HG02610 (cell line): ENCODE data around the gene CCR1.

Experiments used
- ATAC-seq: cut with Tn5 transposase; IDR thresholded peaks from one replicate; pipeline ENCODE4 v1.9.1; 2021; ENCODE audit warnings: mild to moderate bottlenecking, moderate library complexity; ENCODE audit not compliant: unreplicated experiment

Gene CCR1

GRCh38 chr3:46208167-46208704, at the start of gene CCR1:
CCR1 (minus strand) TSS chr3:46208313; CDS start chr3:46204313, 4,000 bp downstream.
- ATAC-seq = peak; percentile 59

- no peak for ATAC-seq
These were observed 44.9 kb upstream of the CCR1 start for GRCh38 chr3:46252980-46253379.

- ATAC-seq = no peak
These were observed 37.0 kb upstream of the CCR1 start for GRCh38 chr3:46245146-46245545.

GRCh38 chr3:46243560-46243959, 35.4 kb upstream of the CCR1 start:
- ATAC-seq = no peak

- no peak for ATAC-seq
These were observed 34.0 kb upstream of the CCR1 start, which contains the start of gene CCR3 for GRCh38 chr3:46242120-46242519. CCR3 (plus strand) TSS chr3:46242460; CDS start chr3:46265159, 22,699 bp downstream.

- ATAC-seq = no peak
These were observed 31.8 kb upstream of the CCR1 start for GRCh38 chr3:46239952-46240351.

- no peak for ATAC-seq
These were observed 31.3 kb upstream of the CCR1 start for GRCh38 chr3:46239301-46239938.

- no peak for ATAC-seq
These were observed 30.3 kb upstream of the CCR1 start for GRCh38 chr3:46238386-46238785.

- no peak for ATAC-seq
These were observed 28.4 kb upstream of the CCR1 start for GRCh38 chr3:46236294-46237054.

GRCh38 chr3:46235425-46235824, 27.3 kb upstream of the CCR1 start:
- no peak for ATAC-seq

GRCh38 chr3:46233194-46233593, 25.1 kb upstream of the CCR1 start:
- ATAC-seq = no peak

- no peak for ATAC-seq
These were observed 23.2 kb upstream of the CCR1 start for GRCh38 chr3:46231323-46231722.

- no peak for ATAC-seq
These were observed 20.4 kb upstream of the CCR1 start for GRCh38 chr3:46228260-46229242.

- ATAC-seq = no peak
These were observed 14.5 kb upstream of the CCR1 start for GRCh38 chr3:46222435-46223161.

- no peak for ATAC-seq
These were observed 13.8 kb upstream of the CCR1 start for GRCh38 chr3:46221938-46222337.

GRCh38 chr3:46221391-46221790, 13.3 kb upstream of the CCR1 start:
- ATAC-seq = no peak

GRCh38 chr3:46218196-46218709, 10.1 kb upstream of the CCR1 start:
- no peak for ATAC-seq

- ATAC-seq = no peak
These were observed 7.8 kb upstream of the CCR1 start for GRCh38 chr3:46215810-46216414.

GRCh38 chr3:46214751-46215352, 6.7 kb upstream of the CCR1 start:
- ATAC-seq = no peak
